IMR-90 (cell line): ENCODE data around the gene SLC35F1. TPM values are rescaled to one million over a fixed set of nuclear protein-coding genes. Genes with fewer than 3 reads are reported as not detected.

ENCODE experiments used
- ATAC-seq: fragments of 200-7000 bp; cut with Tn5 transposase; 2 replicates; pipeline ENCODE4 v1.9.1; 2020; ENCODE audit warnings: low read depth, mild to moderate bottlenecking, moderate library complexity
- BruUV-seq: library from RNA; stranded (reverse); fragments of 400-500 nt; replicated peaks from 2 replicates; lab custom pipeline; 2021; lab: Mats Ljungman, UMichigan
- CTCF ChIA-PET: fragments of 300-600 bp; formaldehyde crosslinking; extraction: SDS; loops from one replicate; lab custom pipeline; 2021; ENCODE audit warnings: antibody characterized with exemption; lab: Yijun Ruan, JAX
- POLR2A ChIA-PET: fragments of 300-600 bp; sonication (Branson Sonifier 250); formaldehyde crosslinking; loops from one replicate; lab custom pipeline; 2022; ENCODE audit warnings: antibody characterized with exemption; ENCODE audit not compliant: unreplicated experiment; lab: Charles Lee
- DNase-seq: peaks from one replicate; pipeline ENCODE4 v3.0.0; 2013
- H2AFZ ChIP-seq: replicated peaks from 2 replicates; pipeline ENCODE3; 2013; ENCODE audit warnings: low read length, mild to moderate bottlenecking; ENCODE audit not compliant: poor library complexity
- H2AK5ac ChIP-seq: 2 replicates; pipeline ENCODE4 v1.6.1; 2013; ENCODE audit warnings: low read depth, low read length, inconsistent platforms
- H2AK9ac ChIP-seq: replicated peaks from 2 replicates; pipeline ENCODE3; 2013; ENCODE audit warnings: mild to moderate bottlenecking, low read depth, low read length, moderate library complexity; ENCODE audit not compliant: poor library complexity
- H2BK120ac ChIP-seq: 2 replicates; pipeline ENCODE4 v1.6.1; 2013; ENCODE audit warnings: low read depth, low read length, inconsistent platforms
- H2BK15ac ChIP-seq: 3 replicates; pipeline ENCODE4 v1.6.1; 2013; ENCODE audit warnings: low read depth, low read length, inconsistent platforms
- H2BK20ac ChIP-seq: 2 replicates; pipeline ENCODE4 v1.6.1; 2013; ENCODE audit warnings: low read depth, mild to moderate bottlenecking, inconsistent platforms, low read length, moderate library complexity
- H2BK5ac ChIP-seq: 2 replicates; pipeline ENCODE4 v1.6.1; 2013; ENCODE audit warnings: mild to moderate bottlenecking, low read depth, low read length, inconsistent platforms; ENCODE audit not compliant: poor library complexity, severe bottlenecking
- H3K14ac ChIP-seq: replicated peaks from 2 replicates; pipeline ENCODE4 v1.6.1; 2013; ENCODE audit warnings: low read depth, low read length, inconsistent platforms
- H3K18ac ChIP-seq: 2 replicates; pipeline ENCODE4 v1.6.1; 2013; ENCODE audit warnings: low read depth, low read length, control low read depth
- H3K23ac ChIP-seq: 2 replicates; pipeline ENCODE4 v1.6.1; 2013; ENCODE audit warnings: low read depth, low read length, inconsistent platforms
- H3K27ac ChIP-seq: 2 replicates; pipeline ENCODE4 v1.5.1; 2013; ENCODE audit warnings: mild to moderate bottlenecking, control low read depth, low read length; ENCODE audit not compliant: insufficient read depth
- H3K27me3 ChIP-seq: 2 replicates; pipeline ENCODE4 v1.6.1; 2013; ENCODE audit warnings: low read length; ENCODE audit not compliant: control insufficient read depth, insufficient read depth
- H3K36me3 ChIP-seq: 2 replicates; pipeline ENCODE4 v1.6.1; 2013; ENCODE audit warnings: low read length, mixed read lengths; ENCODE audit not compliant: control insufficient read depth, insufficient read depth
- H3K4ac ChIP-seq: 2 replicates; pipeline ENCODE4 v1.6.1; 2013; ENCODE audit warnings: low read depth, low read length, inconsistent platforms
- H3K4me1 ChIP-seq: 2 replicates; pipeline ENCODE4 v1.6.1; 2013; ENCODE audit warnings: low read length, mixed read lengths; ENCODE audit not compliant: control insufficient read depth, insufficient read depth
- H3K4me2 ChIP-seq: 2 replicates; pipeline ENCODE4 v1.6.1; 2013; ENCODE audit warnings: low read depth, mild to moderate bottlenecking, control low read depth, low read length, moderate library complexity
- H3K4me3 ChIP-seq: 2 replicates; pipeline ENCODE4 v1.5.1; 2013; ENCODE audit warnings: low read depth, mild to moderate bottlenecking, control low read depth, low read length, moderate library complexity; ENCODE audit not compliant: insufficient read depth
- H3K56ac ChIP-seq: 2 replicates; pipeline ENCODE4 v1.6.1; 2013; ENCODE audit warnings: low read length, inconsistent platforms; ENCODE audit not compliant: insufficient read depth; ENCODE audit errors: extremely low read depth
- H3K79me1 ChIP-seq, 2 experiments: 2 replicates each; pipeline ENCODE4 v1.6.1; 2013; ENCODE audit warnings: low read length in 2 of 2, inconsistent platforms in 1 of 2, low read depth in 1 of 2
- H3K9ac ChIP-seq: 2 replicates; pipeline ENCODE4 v1.6.1; 2013; ENCODE audit warnings: low read depth, low read length, control low read depth
- H3K9me1 ChIP-seq: 2 replicates; pipeline ENCODE4 v1.6.1; 2013; ENCODE audit warnings: low read length, inconsistent platforms; ENCODE audit not compliant: insufficient read depth
- H3K9me3 ChIP-seq: 2 replicates; pipeline ENCODE4 v1.6.1; 2013; ENCODE audit warnings: low read length; ENCODE audit not compliant: control insufficient read depth, insufficient read depth
- H4K20me1 ChIP-seq: 2 replicates; pipeline ENCODE4 v1.6.1; 2013; ENCODE audit warnings: low read length, inconsistent platforms; ENCODE audit not compliant: insufficient read depth
- H4K5ac ChIP-seq: 2 replicates; pipeline ENCODE4 v1.6.1; 2013; ENCODE audit warnings: mild to moderate bottlenecking, low read depth, low read length, control low read depth
- H4K8ac ChIP-seq, 2 experiments: 2 replicates each; pipeline ENCODE4 v1.6.1; 2013; ENCODE audit warnings: low read depth in 2 of 2, low read length in 2 of 2, control low read depth in 1 of 2, inconsistent platforms in 1 of 2
- H4K91ac ChIP-seq: 2 replicates; pipeline ENCODE4 v1.6.1; 2013; ENCODE audit warnings: low read depth, low read length, inconsistent platforms; ENCODE audit not compliant: insufficient read depth
- BHLHE40 ChIP-seq: fragments of 150-350 bp; IDR thresholded peaks from 2 replicates; pipeline ENCODE4 v1.6.1; 2016; ENCODE audit warnings: mild to moderate bottlenecking, low read depth, low read length
- CEBPB ChIP-seq: IDR thresholded peaks from 2 replicates; pipeline ENCODE4 v1.6.1; 2012; ENCODE audit warnings: low read depth, low read length, improper control_type of control experiment
- CTCF ChIP-seq: conservative IDR thresholded peaks from 2 replicates; pipeline ENCODE4 v1.5.1; 2012; ENCODE audit warnings: mild to moderate bottlenecking, low read depth, low read length, improper control_type of control experiment
- ELK1 ChIP-seq: fragments of 150-350 bp; IDR thresholded peaks from 2 replicates; pipeline ENCODE4 v1.6.1; 2016; ENCODE audit warnings: low read depth, mild to moderate bottlenecking, low read length, moderate library complexity, borderline replicate concordance
- FOS ChIP-seq: fragments of 150-350 bp; IDR thresholded peaks from 2 replicates; pipeline ENCODE4 v1.6.1; 2016; ENCODE audit warnings: low read depth, low read length
- MAFK ChIP-seq: IDR thresholded peaks from 2 replicates; pipeline ENCODE4 v1.6.1; 2012; ENCODE audit warnings: low read depth, low read length, improper control_type of control experiment
- MAZ ChIP-seq: IDR thresholded peaks from 2 replicates; pipeline ENCODE4 v1.6.1; 2012; ENCODE audit warnings: low read depth, mild to moderate bottlenecking, low read length, improper control_type of control experiment, moderate library complexity, borderline replicate concordance
- MXI1 ChIP-seq: IDR thresholded peaks from 2 replicates; pipeline ENCODE4 v1.6.1; 2012; ENCODE audit warnings: low read depth, mild to moderate bottlenecking, low read length, moderate library complexity, borderline replicate concordance
- NFE2L2 ChIP-seq: fragments of 150-350 bp; IDR thresholded peaks from 2 replicates; pipeline ENCODE4 v1.6.1; 2016; ENCODE audit warnings: low read depth, mild to moderate bottlenecking, low read length
- POLR2A ChIP-seq: IDR thresholded peaks from 2 replicates; pipeline ENCODE4 v1.6.1; 2012; ENCODE audit warnings: mild to moderate bottlenecking, low read depth, low read length
- RAD21 ChIP-seq: IDR thresholded peaks from 2 replicates; pipeline ENCODE4 v1.6.1; 2012; ENCODE audit warnings: low read length, improper control_type of control experiment
- RCOR1 ChIP-seq: IDR thresholded peaks from 2 replicates; pipeline ENCODE4 v1.6.1; 2012; ENCODE audit warnings: mild to moderate bottlenecking, low read length, improper control_type of control experiment; ENCODE audit not compliant: insufficient replicate concordance
- RFX5 ChIP-seq: IDR thresholded peaks from 2 replicates; pipeline ENCODE4 v1.8.0; 2012; ENCODE audit warnings: low read depth, mild to moderate bottlenecking, low read length, moderate library complexity
- SMC3 ChIP-seq: fragments of 150-350 bp; IDR thresholded peaks from 2 replicates; pipeline ENCODE4 v1.6.1; 2016; ENCODE audit warnings: low read depth, mild to moderate bottlenecking, antibody characterized with exemption, low read length, moderate library complexity
- USF2 ChIP-seq: fragments of 150-350 bp; IDR thresholded peaks from 2 replicates; pipeline ENCODE4 v1.6.1; 2017; ENCODE audit warnings: mild to moderate bottlenecking, antibody characterized with exemption, low read length, low read depth
- WGBS, 2 experiments: methylation state at CpG; one replicate each; pipeline versions ENCODE4 v1.1.5 to v1.1.7; 2013; ENCODE audit warnings: missing lambda C conversion rate in 2 of 2; ENCODE audit not compliant: insufficient read length in 1 of 2; ENCODE audit errors: extremely low coverage in 2 of 2; 5-methylcytosine and 5-hydroxymethylcytosine counted together
- dilution Hi-C: fragments of 300-500 bp; cut with HindIII; formaldehyde crosslinking; loops from one replicate; pipeline ENCODE4 v1.14.3; 2018; ENCODE audit warnings: low sequenced_read_pairs; ENCODE audit not compliant: unreplicated experiment
- in situ Hi-C: fragments of 300-500 bp; cut with MboI; formaldehyde crosslinking; loops from 3 replicates; pipeline ENCODE4 v1.14.3; 2019; ENCODE audit warnings: low sequenced_read_pairs, inconsistent platforms, mixed read lengths
- intact Hi-C: fragments of 100-400 bp; cut with micrococcal nuclease; formaldehyde crosslinking; loops from 2 replicates; pipeline ENCODE4 v1.10.0; 2022
- polyA plus RNA-seq, 3 experiments: library from polyadenylated mRNA; depleted of rRNA; stranded (reverse); fragments of >200 nt; gene quantifications; 2 replicates each; pipeline ENCODE4 v1.2.3, GENCODE V29; 2012; ENCODE audit warnings: low replicate concordance in 1 of 3
- total RNA-seq: library from RNA; depleted of rRNA; stranded (reverse); fragments of >200 nt; gene quantifications from 2 replicates; pipeline ENCODE4 v1.2.3, GENCODE V29; 2012

SLC35F1 gene
- total and polyA plus RNA-seq, 2 of the 4 experiments (the other 2 are of a cell fraction): not detected

GRCh38 chr6:118171852-118172251 is 264.8 kb downstream of the SLC35F1 start:
- Histone ChIP-seq H3K18ac (no peak overlapping the region), H3K4me1 (no peaks in the 10 kb centered on the region), H3K4ac (no peak overlapping the region), H2AK9ac (no peak overlapping the region), H3K27ac (no peak overlapping the region), H2AFZ (no peak overlapping the region), H3K4me2 (no peak overlapping the region), H3K14ac (no peak overlapping the region), H4K20me1 (no peaks in the 10 kb centered on the region), H4K8ac (no peak overlapping the region), H2BK120ac (no peak overlapping the region), H3K9me1 (no peaks in the 10 kb centered on the region), H3K27me3 (no peaks in the 10 kb centered on the region), H2BK15ac (no peak overlapping the region), H3K9ac (no peak overlapping the region), H3K9me3 (no peaks in the 10 kb centered on the region), H2AK5ac (no peak overlapping the region), H4K91ac (no peak overlapping the region), H3K56ac (no peak overlapping the region), H2BK5ac (no peak overlapping the region), H3K23ac (no peak overlapping the region), H2BK20ac (no peak overlapping the region), H3K4me3 (no peak overlapping the region), H4K5ac (no peak overlapping the region), H3K79me1 (no peaks in the 10 kb centered on the region), H3K36me3 (no peaks in the 10 kb centered on the region)
- ATAC-seq: no peak
- no TSS peak for BruUV-seq
- DNase-seq: no peak
- ChIA-PET POLR2A (no interaction called here), CTCF (no interaction called here)
- in situ Hi-C loops: no loop called here
- WGBS, 2 experiments: no CpG with 5 or more reads among the region's 2 CpGs
- intact Hi-C loops: no loop called here
- dilution Hi-C loops: no loop called here
- no peak for TF ChIP-seq MAFK
- TF ChIP-seq RCOR1: no peak
- no peak for TF ChIP-seq ELK1
- no peak for TF ChIP-seq USF2
- TF ChIP-seq RFX5: no peak
- TF ChIP-seq MXI1: no peak
- TF ChIP-seq POLR2A: no peak
- TF ChIP-seq SMC3: no peak
- no peak for TF ChIP-seq FOS
- no peak for TF ChIP-seq RAD21
- TF ChIP-seq CTCF: no peak
- no peak for TF ChIP-seq BHLHE40
- no peak for TF ChIP-seq NFE2L2
- TF ChIP-seq MAZ: no peak
- TF ChIP-seq CEBPB: no peak
